Mesenchymal stem cell (in vitro differentiated cells and primary cell): ENCODE data around the gene MAP1A.

ENCODE experiments used
- DNase-seq: peaks from one replicate; pipeline ENCODE4 v3.0.0-alpha.2; 2013
- H2AFZ ChIP-seq: one replicate; pipeline ENCODE4 v1.6.1; 2013; ENCODE audit warnings: low read depth, mild to moderate bottlenecking, control low read depth, inconsistent platforms, low read length, moderate library complexity
- H2AK5ac ChIP-seq: 2 replicates; pipeline ENCODE4 v1.6.1; 2013; ENCODE audit warnings: low read length, moderate library complexity, mild to moderate bottlenecking, inconsistent platforms; ENCODE audit not compliant: severe bottlenecking
- H2BK120ac ChIP-seq: one replicate; pipeline ENCODE4 v1.6.1; 2013; ENCODE audit warnings: low read depth, mild to moderate bottlenecking, inconsistent platforms, low read length, moderate library complexity
- H2BK12ac ChIP-seq, 2 experiments: one replicate each; pipeline ENCODE4 v1.6.1; 2013; ENCODE audit warnings: inconsistent platforms in 2 of 2, low read length in 2 of 2, mild to moderate bottlenecking in 2 of 2, moderate library complexity in 2 of 2, control low read depth in 1 of 2
- H2BK15ac ChIP-seq: one replicate; pipeline ENCODE4 v1.6.1; 2013; ENCODE audit warnings: mild to moderate bottlenecking, low read depth, inconsistent platforms; ENCODE audit not compliant: poor library complexity, severe bottlenecking
- H2BK5ac ChIP-seq: 2 replicates; pipeline ENCODE4 v1.6.1; 2013; ENCODE audit warnings: low read depth, mild to moderate bottlenecking, low read length, control low read depth, inconsistent platforms; ENCODE audit not compliant: poor library complexity, severe bottlenecking
- H3K14ac ChIP-seq, 2 experiments: one replicate each; pipeline ENCODE4 v1.6.1; 2013; ENCODE audit warnings: inconsistent platforms in 2 of 2, low read length in 2 of 2, control low read depth in 1 of 2, mild to moderate bottlenecking in 1 of 2, moderate library complexity in 1 of 2
- H3K18ac ChIP-seq, 2 experiments: one replicate each; pipeline ENCODE4 v1.6.1; 2013; ENCODE audit warnings: inconsistent platforms in 2 of 2, low read length in 2 of 2, control low read depth in 1 of 2, low read depth in 1 of 2, mild to moderate bottlenecking in 1 of 2
- H3K23ac ChIP-seq, 2 experiments: one replicate each; pipeline ENCODE4 v1.6.1; 2013; ENCODE audit warnings: inconsistent platforms in 2 of 2, low read length in 2 of 2, mild to moderate bottlenecking in 2 of 2, moderate library complexity in 2 of 2, control low read depth in 1 of 2
- H3K27ac ChIP-seq: 2 replicates; pipeline ENCODE4 v1.5.1; 2013; ENCODE audit warnings: mild to moderate bottlenecking, moderate library complexity, low read length, control low read depth, inconsistent platforms; ENCODE audit not compliant: poor library complexity, severe bottlenecking
- H3K27me3 ChIP-seq, 2 experiments: 2 replicates each; pipeline versions ENCODE4 v1.6.1 to v1.7.0; 2013; ENCODE audit warnings: low read length in 2 of 2, mild to moderate bottlenecking in 2 of 2, moderate library complexity in 2 of 2, control low read depth in 1 of 2, inconsistent platforms in 1 of 2; ENCODE audit not compliant: control insufficient read depth in 1 of 2, insufficient read depth in 1 of 2
- H3K36me3 ChIP-seq, 2 experiments: 2 replicates each; pipeline versions ENCODE4 v1.6.1 to v1.7.0; 2013; ENCODE audit warnings: low read length in 2 of 2, control low read depth in 1 of 2, inconsistent platforms in 1 of 2, low read depth in 1 of 2, mild to moderate bottlenecking in 1 of 2; ENCODE audit not compliant: insufficient read depth in 2 of 2, control insufficient read depth in 1 of 2
- H3K4ac ChIP-seq, 2 experiments: one replicate each; pipeline ENCODE4 v1.6.1; 2013; ENCODE audit warnings: inconsistent platforms in 2 of 2, low read length in 2 of 2, mild to moderate bottlenecking in 2 of 2, moderate library complexity in 2 of 2, control low read depth in 1 of 2, low read depth in 1 of 2
- H3K4me1 ChIP-seq: 2 replicates; pipeline ENCODE4 v1.6.1; 2013; ENCODE audit warnings: low read depth, low read length, control low read depth; ENCODE audit not compliant: control insufficient read depth, insufficient read depth
- H3K4me2 ChIP-seq: 2 replicates; pipeline ENCODE4 v1.6.1; 2013; ENCODE audit warnings: low read length, mild to moderate bottlenecking, inconsistent platforms; ENCODE audit not compliant: poor library complexity, severe bottlenecking
- H3K4me3 ChIP-seq, 2 experiments: 2 replicates each; pipeline versions ENCODE4 v1.5.1 to v1.7.0; 2013; ENCODE audit warnings: low read length in 2 of 2, mild to moderate bottlenecking in 2 of 2, control low read depth in 1 of 2, low read depth in 1 of 2; ENCODE audit not compliant: insufficient read depth in 1 of 2
- H3K79me1 ChIP-seq: replicated peaks from 2 replicates; pipeline ENCODE4 v1.6.1; 2013; ENCODE audit warnings: mild to moderate bottlenecking, control low read depth, low read length, inconsistent platforms; ENCODE audit not compliant: poor library complexity, severe bottlenecking
- H3K9ac ChIP-seq: 2 replicates; pipeline ENCODE4 v1.7.0; 2013; ENCODE audit warnings: mild to moderate bottlenecking, low read length, moderate library complexity
- H3K9me3 ChIP-seq: 2 replicates; pipeline ENCODE4 v1.7.0; 2013; ENCODE audit warnings: mild to moderate bottlenecking, low read length; ENCODE audit not compliant: control insufficient read depth
- H4K8ac ChIP-seq: one replicate; pipeline ENCODE4 v1.6.1; 2013; ENCODE audit warnings: inconsistent platforms, mild to moderate bottlenecking, low read length, moderate library complexity
- H4K91ac ChIP-seq: one replicate; pipeline ENCODE4 v1.6.1; 2013; ENCODE audit warnings: mild to moderate bottlenecking, low read length, inconsistent platforms
- WGBS: methylation state at CpG from one replicate; pipeline ENCODE4 v1.1.7; 2013; ENCODE audit warnings: mixed read lengths; 5-methylcytosine and 5-hydroxymethylcytosine counted together

Gene MAP1A

GRCh38 chr15:43538091-43538490 lies 20.7 kb downstream of the MAP1A start:
- Histone ChIP-seq H3K4ac (no peak overlapping the region), H3K9me3 (no peaks in the 10 kb centered on the region), H3K36me3 (peaks cover 0 to 9% of the 10 kb centered on the region in 2 experiments), H3K23ac (no peak overlapping the region), H3K4me1 (peaks cover 3% of the 10 kb centered on the region), H2AK5ac (no peak overlapping the region), H2BK120ac (no peak overlapping the region), H3K9ac (peak overlapping the region; percentile 9), H3K14ac (no peak overlapping the region), H2BK5ac (no peak overlapping the region), H3K4me2 (no peak overlapping the region), H3K27me3 (no peaks in the 10 kb centered on the region), H3K79me1 (no peaks in the 10 kb centered on the region), H3K4me3 (no peak overlapping the region), H3K18ac (no peak overlapping the region), H4K91ac (no peak overlapping the region), H3K27ac (no peak overlapping the region), H4K8ac (no peak overlapping the region), H2BK15ac (no peak overlapping the region), H2AFZ (no peak overlapping the region), H2BK12ac (no peak overlapping the region)
- WGBS: 100% methylated on average over 2 of the region's 2 CpGs
- DNase-seq: no peak

DNA sequence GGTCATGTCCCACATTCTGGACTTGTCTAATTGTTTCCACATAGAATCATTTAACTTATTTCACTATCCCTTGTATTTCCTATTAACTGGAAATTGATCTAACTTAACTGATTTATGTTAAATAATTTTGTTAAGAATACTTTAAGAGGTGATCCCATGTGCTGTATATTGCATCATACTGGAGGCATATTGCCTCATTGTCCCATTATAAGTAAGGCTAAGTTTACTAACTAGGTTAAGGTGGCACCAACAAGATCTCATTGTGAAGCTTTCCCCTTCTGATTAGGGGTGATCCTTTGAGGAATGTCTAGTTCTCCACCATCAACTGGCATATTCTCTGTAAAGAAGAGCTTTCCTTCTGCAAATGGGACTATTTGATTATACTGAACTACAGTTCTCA lies 24.4 kb downstream of the MAP1A start:
- Histone ChIP-seq H4K8ac (no peak overlapping the region), H3K23ac (no peak overlapping the region), H2BK5ac (no peak overlapping the region), H3K9ac (no peak overlapping the region), H4K91ac (no peak overlapping the region), H3K4ac (no peak overlapping the region), H3K79me1 (no peaks in the 10 kb centered on the region), H3K4me2 (no peak overlapping the region), H2BK12ac (no peak overlapping the region), H3K27me3 (no peaks in the 10 kb centered on the region), H2AFZ (no peak overlapping the region), H3K14ac (no peak overlapping the region), H3K4me1 (no peaks in the 10 kb centered on the region), H3K27ac (no peak overlapping the region), H3K9me3 (no peaks in the 10 kb centered on the region), H2AK5ac (no peak overlapping the region), H3K18ac (no peak overlapping the region), H3K4me3 (no peak overlapping the region), H2BK15ac (no peak overlapping the region), H2BK120ac (no peak overlapping the region), H3K36me3 (no peaks in the 10 kb centered on the region)
- DNase-seq: peak; percentile 30

- no peaks in the 10 kb centered on the region for H3K36me3 ChIP-seq
- H3K27ac ChIP-seq: no peak overlapping the region
- no peak overlapping the region for H2BK12ac ChIP-seq
- no peak overlapping the region for H3K4me3 ChIP-seq
- H2BK15ac ChIP-seq: no peak overlapping the region
- no peaks in the 10 kb centered on the region for H3K79me1 ChIP-seq
- no peak overlapping the region for H2AK5ac ChIP-seq
- H4K91ac ChIP-seq: no peak overlapping the region
- no peak overlapping the region for H2BK120ac ChIP-seq
- no peak overlapping the region for H3K9ac ChIP-seq
- peaks cover 4% of the 10 kb centered on the region for H3K9me3 ChIP-seq
- no peak overlapping the region for H4K8ac ChIP-seq
- H3K4me1 ChIP-seq: no peaks in the 10 kb centered on the region
- H3K4ac ChIP-seq: no peak overlapping the region
- no peak overlapping the region for H3K23ac ChIP-seq
- H2BK5ac ChIP-seq: no peak overlapping the region
- H3K18ac ChIP-seq: no peak overlapping the region
- no peak overlapping the region for H2AFZ ChIP-seq
- no peak for DNase-seq
- H3K27me3 ChIP-seq: no peaks in the 10 kb centered on the region
- H3K14ac ChIP-seq: no peak overlapping the region
- no peak overlapping the region for H3K4me2 ChIP-seq
These were observed 26.9 kb downstream of the MAP1A start for GRCh38 chr15:43544266-43544665.

DNA sequence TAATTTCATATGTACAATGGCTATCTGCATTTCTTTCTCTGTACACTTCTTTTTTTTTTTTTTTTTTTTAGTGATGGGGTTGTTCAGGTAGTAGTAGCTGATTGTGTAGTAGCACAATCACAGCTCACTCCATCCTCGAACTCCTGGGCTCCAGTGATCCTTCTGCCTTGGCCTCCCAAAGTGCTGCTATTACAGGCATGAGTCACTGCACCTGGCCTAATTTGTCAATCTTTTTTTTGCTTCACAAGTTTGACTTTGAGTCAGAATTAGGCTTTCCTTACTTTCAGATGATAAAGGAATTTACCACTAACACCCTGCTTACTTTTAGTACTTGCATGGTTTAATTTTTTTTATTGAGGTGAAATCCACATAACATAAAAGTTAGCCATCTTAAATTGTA lies 28.0 kb downstream of the MAP1A start:
- Histone ChIP-seq H3K4me3 (no peak overlapping the region), H3K4ac (no peak overlapping the region), H3K18ac (no peak overlapping the region), H2AFZ (no peak overlapping the region), H4K91ac (no peak overlapping the region), H2BK120ac (no peak overlapping the region), H2BK12ac (no peak overlapping the region), H3K4me2 (no peak overlapping the region), H3K9me3 (peaks cover 4% of the 10 kb centered on the region), H3K14ac (no peak overlapping the region), H3K79me1 (no peaks in the 10 kb centered on the region), H3K27me3 (no peaks in the 10 kb centered on the region), H2BK15ac (no peak overlapping the region), H3K27ac (no peak overlapping the region), H3K23ac (no peak overlapping the region), H3K4me1 (no peaks in the 10 kb centered on the region), H2BK5ac (no peak overlapping the region), H4K8ac (no peak overlapping the region), H2AK5ac (no peak overlapping the region), H3K36me3 (no peaks in the 10 kb centered on the region), H3K9ac (no peak overlapping the region)
- 100% methylated on average over 1 of the region's 1 CpG for WGBS
- no peak for DNase-seq
